A549 (cell line): ENCODE data around the gene RBM15. TPM values are rescaled to one million over a fixed set of nuclear protein-coding genes. Genes with fewer than 3 reads are reported as not detected.

Experiments
- ATAC-seq, 2 experiments: fragments of 200-7000 bp in 1 of 2; fragments of >200 bp in 1 of 2; cut with Nextera tagmentation in 1 of 2; cut with Tn5 transposase in 1 of 2; 3 replicates each; pipeline versions ENCODE4 v1.8.0 to v1.9.1; 2018 to 2020; ENCODE audit warnings: mild to moderate bottlenecking in 1 of 2, moderate library complexity in 1 of 2
- CTCF ChIA-PET: fragments of 300-600 bp; sonication (Branson Sonifier 250); formaldehyde crosslinking; extraction: SDS; loops from one replicate; lab custom pipeline; 2021; ENCODE audit warnings: antibody characterized with exemption, inconsistent platforms; lab: Yijun Ruan, JAX
- POLR2A ChIA-PET: fragments of 350-600 bp; formaldehyde crosslinking; extraction: SDS; loops from one replicate; lab custom pipeline; 2021; ENCODE audit warnings: antibody characterized with exemption, inconsistent platforms; lab: Yijun Ruan, JAX
- DNase-seq, 2 experiments: peaks; one replicate each; pipeline versions ENCODE4 v3.0.0 to v3.0.0-alpha.2; 2011 to 2016; ENCODE audit warnings: low read depth in 1 of 2, low spot score in 1 of 2
- FAIRE-seq: peaks from 2 replicates; lab custom pipeline; 2011; peaks lifted over from hg19 to GRCh38; lab: Jason Lieb, UNC
- H3K27ac ChIP-seq, 2 experiments: fragments of >200 bp; sonication (Bioruptor Twin); formaldehyde crosslinking; 3 replicates each; pipeline ENCODE4 v1.5.1; 2016 to 2017
- H3K4me1 ChIP-seq: fragments of >200 bp; sonication (Bioruptor Twin); formaldehyde crosslinking; 3 replicates; pipeline ENCODE4 v1.6.1; 2016
- H3K4me2 ChIP-seq: fragments of >200 bp; sonication (Bioruptor Twin); formaldehyde crosslinking; 3 replicates; pipeline ENCODE4 v1.6.1; 2016
- H3K4me3 ChIP-seq: fragments of >200 bp; sonication (Bioruptor Twin); formaldehyde crosslinking; 3 replicates; pipeline ENCODE4 v1.5.1; 2016
- H3K9me3 ChIP-seq: fragments of >200 bp; sonication (Bioruptor Twin); formaldehyde crosslinking; 3 replicates; pipeline ENCODE4 v1.6.1; 2016
- BHLHE40 ChIP-seq: IDR thresholded peaks from 2 replicates; pipeline ENCODE4 v1.6.1; 2012; ENCODE audit warnings: low read depth, low read length, inconsistent platforms
- CHD4 ChIP-seq: fragments of 200-600 bp; sonication (generic); IDR thresholded peaks from 2 replicates; pipeline ENCODE4 v1.6.1; 2016; ENCODE audit warnings: antibody characterized with exemption, mild to moderate bottlenecking, borderline replicate concordance
- EP300 ChIP-seq, 2 experiments: fragments of >200 bp; sonication (Bioruptor Twin); formaldehyde crosslinking; IDR thresholded peaks; 2 replicates in 1 of 2; 3 replicates in 1 of 2; pipeline ENCODE4 v1.6.1; 2016 to 2017
- FOSL2 ChIP-seq, 2 experiments: fragments of 450-650 bp in 1 of 2; fragments of >200 bp in 1 of 2; sonication (Bioruptor Twin) in 1 of 2; formaldehyde crosslinking; IDR thresholded peaks; 2 replicates each; pipeline versions ENCODE4 v1.5.0 to v1.6.1; 2016 to 2020; ENCODE audit warnings: mild to moderate bottlenecking in 1 of 2, moderate library complexity in 1 of 2
- HOXA7 ChIP-seq: fragments of 250-450 bp; sonication (Bioruptor Pico); IDR thresholded peaks from 2 replicates; pipeline ENCODE4 v1.5.0; 2020; ENCODE audit warnings: mild to moderate bottlenecking, moderate library complexity
- HOXB13 ChIP-seq: fragments of 250-450 bp; sonication (Bioruptor Pico); IDR thresholded peaks from 2 replicates; pipeline ENCODE4 v1.5.0; 2020; ENCODE audit warnings: low read depth, mild to moderate bottlenecking, moderate library complexity
- JUN ChIP-seq, 2 experiments: fragments of >200 bp; sonication (Bioruptor Twin); formaldehyde crosslinking; IDR thresholded peaks; 2 replicates in 1 of 2; 3 replicates in 1 of 2; pipeline ENCODE4 v1.6.1; 2016 to 2017
- KDM5A ChIP-seq: fragments of 200-600 bp; sonication (generic); IDR thresholded peaks from 2 replicates; pipeline ENCODE4 v1.6.1; 2016; ENCODE audit warnings: antibody characterized with exemption, mild to moderate bottlenecking
- MAFK ChIP-seq: fragments of 450-650 bp; IDR thresholded peaks from 2 replicates; pipeline ENCODE4 v1.6.1; 2014; ENCODE audit not compliant: partially characterized antibody
- MAZ ChIP-seq: fragments of 150-350 bp; IDR thresholded peaks from 2 replicates; pipeline ENCODE4 v1.6.1; 2014; ENCODE audit warnings: antibody characterized with exemption, low read depth, low read length, borderline replicate concordance
- NFE2L2 ChIP-seq: fragments of 150-350 bp; conservative IDR thresholded peaks from 2 replicates; pipeline ENCODE4 v1.6.1; 2014; ENCODE audit warnings: low read length
- NPAS2 ChIP-seq: fragments of 250-450 bp; sonication (Bioruptor Pico); IDR thresholded peaks from 2 replicates; pipeline ENCODE4 v1.8.0; 2022; ENCODE audit warnings: mild to moderate bottlenecking, moderate library complexity, borderline replicate concordance
- RARB ChIP-seq: fragments of 250-450 bp; sonication (Bioruptor Pico); IDR thresholded peaks from 2 replicates; pipeline ENCODE4 v1.8.0; 2021; ENCODE audit warnings: mild to moderate bottlenecking, moderate library complexity
- RCOR1 ChIP-seq: fragments of 150-350 bp; IDR thresholded peaks from 2 replicates; pipeline ENCODE4 v1.6.1; 2014; ENCODE audit warnings: antibody characterized with exemption, low read length, low read depth
- RFX5 ChIP-seq: fragments of 450-650 bp; IDR thresholded peaks from 2 replicates; pipeline ENCODE4 v1.7.1; 2014; ENCODE audit warnings: antibody characterized with exemption, mild to moderate bottlenecking, moderate library complexity
- TFCP2L1 ChIP-seq: fragments of 250-450 bp; sonication (Bioruptor Pico); IDR thresholded peaks from 2 replicates; pipeline ENCODE4 v1.5.0; 2021; ENCODE audit warnings: mild to moderate bottlenecking
- ZFP36 ChIP-seq: fragments of 450-650 bp; IDR thresholded peaks from 2 replicates; pipeline ENCODE4 v1.6.1; 2014; ENCODE audit warnings: borderline replicate concordance; ENCODE audit not compliant: partially characterized antibody
- WGBS: methylation state at CpG from one replicate; pipeline ENCODE4 v1.1.6; 2017; ENCODE audit errors: missing lambda C conversion rate; 5-methylcytosine and 5-hydroxymethylcytosine counted together
- polyA plus RNA-seq, 4 experiments: library from polyadenylated mRNA; depleted of rRNA in 3 of 4; stranded (reverse); fragments of >200 nt; fragmentation: RNase III in 1 of 4; extraction: RNeasy Plus Mini Kit Qiagen cat#74134 plus additional on column Dnase treatment in 1 of 4; gene quantifications; 2 replicates in 3 of 4; 3 replicates in 1 of 4; pipeline ENCODE4 v1.2.3, GENCODE V29; 2011 to 2017
- TF ChIP-seq, protein P1 (sequence below): IDR thresholded peaks from 2 replicates; pipeline ENCODE4 v1.6.1; 2012
- TF ChIP-seq, protein P2 (sequence below): fragments of 150-350 bp; IDR thresholded peaks from 2 replicates; pipeline ENCODE4 v1.6.1; 2014; ENCODE audit warnings: low read depth, mild to moderate bottlenecking, low read length
- TF ChIP-seq, protein P3 (sequence below): IDR thresholded peaks from 2 replicates; pipeline ENCODE4 v1.6.1; 2012; ENCODE audit warnings: low read depth, borderline replicate concordance

The RBM15 gene
- polyA plus RNA-seq, 2 of the 4 experiments (the other 2 are of a cell fraction) = 8.7 to 14.0 TPM

- CTCF ChIA-PET = interaction anchor here (0.6 to 3.1 kb wide), 8 partner anchors 20 to 181 kb away, joined by 3 to 9 read pairs (median 4); partner anchors contain the start of gene RBM15
- no peak for TF ChIP-seq EP300 (IDR thresholded peaks at IDR 0.05)
- peak; percentile 39 for TF ChIP-seq MAFK
- Histone ChIP-seq H3K27ac (peak overlapping the region; percentile 43 to 78; a peak in 4 of 6 replicates), H3K9me3 (no peaks in the 10 kb centered on the region), H3K4me1 (peaks cover 52% of the 10 kb centered on the region), H3K4me2 (peak overlapping the region; percentile 46), H3K4me3 (no peak overlapping the region)
- no peak; a peak in 1 of 6 replicates for ATAC-seq
- 65% methylated on average over 5 of the region's 5 CpGs for WGBS
- FAIRE-seq = no peak
- POLR2A ChIA-PET = interaction anchor here (0.6 kb wide), 2 partner anchors 27 to 316 kb away, joined by 4 read pairs; no protein-coding TSS in a partner anchor
- DNase-seq = peak in 1 of 2 experiments; percentile 9
Observed at GRCh38 chr1:110383251-110383990, 44.2 kb downstream of the RBM15 start.

GRCh38 chr1:110384581-110385321 lies 45.6 kb downstream of the RBM15 start:
- Histone ChIP-seq H3K4me1 (peaks cover 63% of the 10 kb centered on the region), H3K9me3 (no peaks in the 10 kb centered on the region), H3K4me2 (no peak overlapping the region), H3K4me3 (no peak overlapping the region), H3K27ac (peak overlapping the region in 1 of 2 experiments; percentile 78; a peak in 3 of 6 replicates)
- DNase-seq = no peak
- FAIRE-seq = no peak
- no peak for ATAC-seq
- TF ChIP-seq, protein P1, sequence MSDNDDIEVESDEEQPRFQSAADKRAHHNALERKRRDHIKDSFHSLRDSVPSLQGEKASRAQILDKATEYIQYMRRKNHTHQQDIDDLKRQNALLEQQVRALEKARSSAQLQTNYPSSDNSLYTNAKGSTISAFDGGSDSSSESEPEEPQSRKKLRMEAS = no peak
- TF ChIP-seq NFE2L2 = no peak
- no peak for TF ChIP-seq KDM5A
- 95% methylated on average over 19 of the region's 19 CpGs for WGBS
- CTCF ChIA-PET = interaction anchor here (1.5 to 1.9 kb wide), 4 partner anchors 21 to 111 kb away, joined by 3 to 7 read pairs (median 5); partner anchors contain the start of gene RBM15
- POLR2A ChIA-PET = no interaction called here

- Histone ChIP-seq H3K4me1 (peaks cover 63% of the 10 kb centered on the region), H3K4me3 (no peak overlapping the region), H3K4me2 (no peak overlapping the region), H3K27ac (no peak overlapping the region), H3K9me3 (no peaks in the 10 kb centered on the region)
- ATAC-seq = no peak
- ChIA-PET CTCF (interaction anchor here (1.8 kb wide), 1 partner anchor 46 kb away, joined by 5 read pairs; the partner anchor contains the start of gene RBM15), POLR2A (no interaction called here)
- 86% methylated on average over 1 of the region's 1 CpG for WGBS
- no peak for FAIRE-seq
- DNase-seq = no peak
- no peak for TF ChIP-seq NPAS2 (CRISPR knock-in tag)
- no peak for TF ChIP-seq RFX5
- TF ChIP-seq RCOR1 = no peak
- TF ChIP-seq JUN (IDR thresholded peaks at IDR 0.05) = no peak
- no peak for TF ChIP-seq CHD4
- no peak for TF ChIP-seq RARB (CRISPR knock-in tag)
- TF ChIP-seq, protein P2, sequence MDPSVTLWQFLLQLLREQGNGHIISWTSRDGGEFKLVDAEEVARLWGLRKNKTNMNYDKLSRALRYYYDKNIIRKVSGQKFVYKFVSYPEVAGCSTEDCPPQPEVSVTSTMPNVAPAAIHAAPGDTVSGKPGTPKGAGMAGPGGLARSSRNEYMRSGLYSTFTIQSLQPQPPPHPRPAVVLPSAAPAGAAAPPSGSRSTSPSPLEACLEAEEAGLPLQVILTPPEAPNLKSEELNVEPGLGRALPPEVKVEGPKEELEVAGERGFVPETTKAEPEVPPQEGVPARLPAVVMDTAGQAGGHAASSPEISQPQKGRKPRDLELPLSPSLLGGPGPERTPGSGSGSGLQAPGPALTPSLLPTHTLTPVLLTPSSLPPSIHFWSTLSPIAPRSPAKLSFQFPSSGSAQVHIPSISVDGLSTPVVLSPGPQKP = no peak
- no peak for TF ChIP-seq HOXB13 (CRISPR knock-in tag)
- TF ChIP-seq, protein P1 = no peak
- no peak for TF ChIP-seq FOSL2 (IDR thresholded peaks at IDR 0.05)
- TF ChIP-seq FOSL2 (CRISPR knock-in tag; IDR thresholded peaks at IDR 0.05) = no peak
- TF ChIP-seq ZFP36 = no peak
- no peak for TF ChIP-seq TFCP2L1 (CRISPR knock-in tag)
- TF ChIP-seq BHLHE40 = no peak
- no peak for TF ChIP-seq MAZ
- TF ChIP-seq HOXA7 = no peak
- TF ChIP-seq, protein P3, sequence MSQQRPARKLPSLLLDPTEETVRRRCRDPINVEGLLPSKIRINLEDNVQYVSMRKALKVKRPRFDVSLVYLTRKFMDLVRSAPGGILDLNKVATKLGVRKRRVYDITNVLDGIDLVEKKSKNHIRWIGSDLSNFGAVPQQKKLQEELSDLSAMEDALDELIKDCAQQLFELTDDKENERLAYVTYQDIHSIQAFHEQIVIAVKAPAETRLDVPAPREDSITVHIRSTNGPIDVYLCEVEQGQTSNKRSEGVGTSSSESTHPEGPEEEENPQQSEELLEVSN = no peak
Observed at GRCh38 chr1:110385369-110385768, 46.2 kb downstream of the RBM15 start.
